HG02763 (cell line): ENCODE data around the gene FCRL6.

Experiments used
- ATAC-seq: cut with Tn5 transposase; IDR thresholded peaks from one replicate; pipeline ENCODE4 v1.9.1; 2021; ENCODE audit warnings: mild to moderate bottlenecking, moderate library complexity; ENCODE audit not compliant: unreplicated experiment

Gene FCRL6

DNA sequence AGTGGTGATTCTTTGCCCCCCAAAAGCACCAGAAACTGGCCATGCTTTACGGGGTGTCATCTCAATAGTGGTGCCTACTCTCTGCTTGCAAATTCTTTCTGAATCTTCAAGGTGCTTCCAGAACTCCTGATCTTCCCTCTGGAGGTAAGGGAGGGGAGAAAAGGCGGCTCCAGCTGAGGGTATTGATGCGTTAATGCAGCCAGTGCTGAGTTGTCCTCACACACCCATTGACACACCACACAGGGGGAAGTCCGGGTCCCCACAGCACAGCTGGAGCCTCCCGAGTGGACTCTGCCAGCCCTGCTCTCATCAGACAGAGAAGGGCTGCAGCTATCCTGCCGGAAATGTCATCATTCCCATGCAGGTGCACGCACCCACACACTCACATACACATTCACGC lies 59.1 kb downstream of the FCRL6 start:
- no peak for ATAC-seq

GRCh38 chr1:159862031-159862430 lies 59.9 kb downstream of the FCRL6 start:
- no peak for ATAC-seq

GRCh38 chr1:159862557-159862956 lies 60.4 kb downstream of the FCRL6 start, which contains the start of gene VSIG8:
VSIG8 (minus strand) TSS chr1:159862657; CDS start chr1:159862521, 136 bp downstream.
- no peak for ATAC-seq

DNA sequence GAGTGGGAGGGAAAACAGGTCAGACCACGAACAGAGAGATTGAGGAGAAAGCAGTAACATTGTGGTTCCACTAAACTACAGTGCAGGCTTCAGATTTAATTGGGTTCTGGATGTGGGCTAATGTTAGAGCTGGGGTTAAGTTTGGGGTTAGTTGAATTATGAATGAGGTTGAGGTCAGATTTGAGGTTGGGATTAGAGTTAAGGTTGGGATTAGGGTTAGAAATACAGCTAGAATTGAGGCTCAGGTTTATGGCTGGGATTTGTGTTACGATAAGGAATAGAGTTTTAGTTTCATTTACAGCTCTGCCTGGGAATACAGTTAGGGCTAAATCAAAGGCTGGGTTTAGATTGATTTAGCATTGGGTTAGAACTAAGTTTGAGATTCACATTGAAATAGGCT lies 62.1 kb downstream of the FCRL6 start:
- no peak for ATAC-seq
